ENCODE measurements around the gene GCG. TPM values are rescaled to one million over a fixed set of nuclear protein-coding genes. Genes with fewer than 3 reads are reported as not detected.

GCG gene
- total RNA-seq (2014; rRNA removed; shearing (Covaris generic)): not detected in 2 replicates
- polyA plus RNA-seq (2014; cell fraction: nucleus; rRNA removed): not detected in 2 replicates

GRCh38 chr2:162152147-162152546 is at the start of gene GCG:
TSS of gene GCG (minus strand) at chr2:162152247. CDS start at chr2:162149178, 3,069 bp downstream.
- no peak for DNase-seq (ENCODE audit: extremely low read depth, low read depth)

- DNase-seq (ENCODE audit: extremely low read depth, low read depth): no peak
Measured at GRCh38 chr2:162200636-162201035, 48.6 kb upstream of the GCG start.

- DNase-seq (ENCODE audit: extremely low read depth, low read depth): no peak
Measured at GRCh38 chr2:162199913-162200312, 47.9 kb upstream of the GCG start.

- no peak for DNase-seq (ENCODE audit: extremely low read depth, low read depth)
Measured at GRCh38 chr2:162198239-162198638, 46.2 kb upstream of the GCG start.

- DNase-seq (ENCODE audit: extremely low read depth, low read depth): no peak
Measured at GRCh38 chr2:162197069-162197825, 45.2 kb upstream of the GCG start.

GRCh38 chr2:162196638-162197037 is 44.6 kb upstream of the GCG start:
- no peak for DNase-seq (ENCODE audit: extremely low read depth, low read depth)

- no peak for DNase-seq (ENCODE audit: extremely low read depth, low read depth)
Measured at GRCh38 chr2:162188451-162188850, 36.4 kb upstream of the GCG start.

- DNase-seq (ENCODE audit: extremely low read depth, low read depth): no peak
Measured at GRCh38 chr2:162185541-162186232, 33.6 kb upstream of the GCG start.

GRCh38 chr2:162184821-162185450 is 32.9 kb upstream of the GCG start:
- no peak for DNase-seq (ENCODE audit: extremely low read depth, low read depth)

- DNase-seq (ENCODE audit: extremely low read depth, low read depth): no peak
Measured at GRCh38 chr2:162184359-162184758, 32.3 kb upstream of the GCG start.

- no peak for DNase-seq (ENCODE audit: extremely low read depth, low read depth)
Measured at GRCh38 chr2:162182395-162182794, 30.3 kb upstream of the GCG start.

GRCh38 chr2:162177301-162177700 is 25.3 kb upstream of the GCG start:
- DNase-seq (ENCODE audit: extremely low read depth, low read depth): no peak

GRCh38 chr2:162175714-162176113 is 23.7 kb upstream of the GCG start:
- no peak for DNase-seq (ENCODE audit: extremely low read depth, low read depth)

- no peak for DNase-seq (ENCODE audit: extremely low read depth, low read depth)
Measured at GRCh38 chr2:162174746-162175145, 22.7 kb upstream of the GCG start.

GRCh38 chr2:162172802-162173370 is 20.8 kb upstream of the GCG start:
- DNase-seq (ENCODE audit: extremely low read depth, low read depth): no peak

- DNase-seq (ENCODE audit: extremely low read depth, low read depth): no peak
Measured at GRCh38 chr2:162166745-162167144, 14.7 kb upstream of the GCG start.

GRCh38 chr2:162166174-162166573 is 14.1 kb upstream of the GCG start:
- DNase-seq (ENCODE audit: extremely low read depth, low read depth): no peak

GRCh38 chr2:162164802-162165201 is 12.8 kb upstream of the GCG start:
- DNase-seq (ENCODE audit: extremely low read depth, low read depth): no peak

GRCh38 chr2:162159446-162159845 is 7.4 kb upstream of the GCG start:
- DNase-seq (ENCODE audit: extremely low read depth, low read depth): no peak

- DNase-seq (ENCODE audit: extremely low read depth, low read depth): no peak
Measured at GRCh38 chr2:162156149-162156548, 4.1 kb upstream of the GCG start.

- DNase-seq (ENCODE audit: extremely low read depth, low read depth): no peak
Measured at GRCh38 chr2:162155093-162155492, 3.0 kb upstream of the GCG start.

Measured in NCI-H460 (cell line).